ENCODE measurements around the gene DEFB128. TPM values are rescaled to one million over a fixed set of nuclear protein-coding genes. Genes with fewer than 3 reads are reported as not detected.
"Not testable (repeated sequence)": the region's sequence is repeated elsewhere in the genome, so short reads cannot be mapped to it uniquely, and the experiment has no call there.

DEFB128 gene
- total RNA-seq (2014; rRNA removed; shearing (Covaris generic); ENCODE audit: low replicate concordance), result not detected in 2 replicates

DNA sequence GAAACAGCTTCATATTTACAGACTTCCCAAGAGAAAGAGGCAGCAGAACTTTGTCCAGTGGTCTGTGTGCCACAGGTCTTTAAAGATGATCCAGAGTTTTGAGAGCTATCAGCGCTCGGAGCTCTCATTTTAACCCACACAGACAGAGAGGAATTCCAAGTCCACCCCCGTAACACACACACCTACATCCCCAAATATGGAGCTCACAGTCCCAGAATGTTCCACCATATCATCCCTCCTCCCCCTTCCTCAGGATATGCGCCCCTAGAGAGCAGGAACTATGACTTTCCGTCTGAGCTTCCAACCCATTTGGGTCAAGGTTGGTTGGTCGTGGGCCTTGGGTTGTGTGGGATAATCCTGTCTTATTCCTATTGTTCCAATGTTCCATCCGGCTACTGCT, at the start of gene DEFB128:
Gene DEFB128 (minus strand): TSS at position 101 of the 400 bp plus-strand sequence. CDS start 88 bp downstream, at position 13.
- Histone ChIP-seq H3K4me3 (no peak within 1 kb of the TSS), H3K36me3 (no peaks in the 10 kb centered on the region), H3K9me3 (no peaks in the 10 kb centered on the region; the same call in 1 of the 2 replicates), H3K27me3 (no peaks in the 10 kb centered on the region)
- DNase-seq, result no peak

DNA sequence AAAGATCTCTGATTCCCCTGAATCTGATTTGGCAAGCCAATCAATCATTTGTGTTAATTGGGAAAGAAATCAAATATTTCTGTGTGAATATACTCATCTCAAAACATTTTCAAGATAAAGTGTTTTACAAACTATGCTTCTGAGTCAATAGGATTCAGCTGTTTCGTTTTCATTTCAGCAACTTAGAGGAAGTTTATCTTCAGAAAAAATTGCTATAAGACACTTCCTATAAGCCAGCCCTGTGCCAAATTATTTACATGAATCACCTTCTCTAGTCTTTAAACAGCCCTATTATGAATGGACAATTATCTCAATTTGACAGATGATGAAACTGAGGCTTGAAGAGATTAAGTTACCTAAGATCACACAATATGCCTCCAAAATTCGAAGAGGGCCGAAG, 48.4 kb upstream of the DEFB128 start:
- no peak for DNase-seq
- no peaks in the 10 kb centered on the region for H3K36me3 ChIP-seq
- no peaks in the 10 kb centered on the region for H3K9me3 ChIP-seq
- no peaks in the 10 kb centered on the region for H3K27me3 ChIP-seq
- H3K4me3 ChIP-seq, result no peak overlapping the region

DNA sequence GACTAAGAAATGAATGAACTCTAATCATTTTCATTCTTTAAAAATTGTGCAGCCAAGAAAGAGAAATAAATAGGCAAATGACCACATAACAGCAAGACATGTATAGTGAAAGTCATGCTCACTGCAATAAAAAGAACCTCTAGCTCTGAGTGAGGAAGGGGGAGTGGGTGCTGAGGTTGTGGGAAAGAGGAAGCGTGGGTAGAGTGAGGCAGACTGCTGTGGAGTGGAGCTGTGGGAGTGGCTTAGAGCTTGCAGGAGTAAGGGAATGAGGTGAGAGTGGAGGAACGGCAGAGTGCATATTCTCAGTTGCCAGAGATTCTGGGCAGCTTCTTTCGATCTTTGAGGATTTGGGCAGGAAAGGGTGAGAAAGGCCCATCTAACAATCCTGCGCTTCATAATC, 48.0 kb upstream of the DEFB128 start:
- no peaks in the 10 kb centered on the region for H3K9me3 ChIP-seq
- H3K36me3 ChIP-seq, result no peaks in the 10 kb centered on the region
- H3K4me3 ChIP-seq, result no peak overlapping the region
- no peak for DNase-seq
- no peaks in the 10 kb centered on the region for H3K27me3 ChIP-seq

DNA sequence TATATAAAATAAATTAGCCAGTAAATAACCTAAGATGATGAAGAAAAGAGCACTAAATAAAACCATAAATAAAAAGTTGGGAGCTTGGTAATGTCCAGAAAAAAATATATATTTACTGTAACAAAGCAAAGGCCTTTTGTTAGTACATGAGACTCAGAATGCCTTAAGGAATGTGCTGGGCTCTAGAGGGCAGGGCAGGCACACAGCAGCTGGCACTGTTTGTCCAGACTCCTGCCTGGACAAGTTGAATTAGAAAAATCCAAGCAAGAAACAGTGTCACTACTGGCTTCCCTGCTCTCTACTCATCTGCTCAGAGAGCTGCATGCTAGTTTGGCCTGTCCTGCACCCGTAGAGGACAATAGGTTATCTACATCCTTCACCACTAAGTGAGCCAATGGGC, 46.4 kb upstream of the DEFB128 start:
- no peaks in the 10 kb centered on the region for H3K27me3 ChIP-seq
- no peak overlapping the region for H3K4me3 ChIP-seq
- no peaks in the 10 kb centered on the region for H3K9me3 ChIP-seq
- H3K36me3 ChIP-seq, result no peaks in the 10 kb centered on the region
- no peak for DNase-seq

DNA sequence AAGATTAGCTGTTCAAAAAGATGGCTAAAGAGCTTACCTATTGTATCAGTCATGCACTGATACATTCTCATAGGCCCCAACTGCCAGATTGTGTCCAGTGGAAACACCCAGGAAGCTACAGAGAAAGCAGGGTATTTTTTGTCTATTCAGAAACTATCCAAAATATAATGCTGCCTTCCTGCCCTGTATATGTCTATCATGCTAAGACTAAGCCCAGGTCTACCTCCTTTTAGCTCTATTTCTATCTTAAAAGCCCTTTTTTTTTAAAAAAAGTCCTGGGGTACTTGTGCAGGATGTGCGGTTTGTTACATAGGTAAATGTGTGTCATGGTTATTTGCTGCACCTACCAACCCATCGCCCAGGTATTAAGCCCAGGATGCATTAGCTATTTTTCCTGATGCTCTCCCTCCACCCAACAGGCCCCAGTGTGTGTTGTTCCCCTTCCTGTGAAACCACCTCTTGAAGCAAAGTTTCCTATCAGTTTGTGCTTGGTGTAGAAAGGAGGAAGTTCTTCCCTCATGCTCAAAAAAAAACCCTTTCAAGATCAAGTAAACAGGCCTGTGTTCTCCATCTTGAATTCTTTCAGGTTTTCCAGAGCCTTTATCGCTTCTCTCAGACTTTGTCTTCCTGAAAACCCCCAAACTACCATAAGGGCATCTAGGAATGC, 38.1 kb upstream of the DEFB128 start:
- H3K27me3 ChIP-seq, result no peaks in the 10 kb centered on the region
- H3K4me3 ChIP-seq, result no peak overlapping the region
- DNase-seq, result no peak
- no peaks in the 10 kb centered on the region for H3K36me3 ChIP-seq
- no peaks in the 10 kb centered on the region for H3K9me3 ChIP-seq

DNA sequence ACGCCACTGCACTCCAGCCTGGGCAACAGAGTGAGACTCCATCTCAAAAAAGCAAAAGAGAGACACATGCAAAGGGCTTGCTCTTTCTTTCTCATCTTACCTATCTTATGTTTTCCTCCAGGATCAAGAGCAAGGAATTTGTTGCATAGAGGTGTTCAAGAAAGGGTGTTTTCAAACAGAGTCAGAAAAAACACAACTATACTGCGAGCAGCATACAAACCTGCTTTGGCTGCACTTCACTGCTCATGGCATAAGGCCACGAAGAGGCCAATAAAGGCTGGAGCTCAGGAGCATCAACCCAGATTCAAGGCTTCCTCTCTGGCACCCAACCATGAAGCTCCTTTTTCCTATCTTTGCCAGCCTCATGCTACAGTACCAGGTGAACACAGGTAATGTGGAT, 37.4 kb upstream of the DEFB128 start, which contains the start of gene DEFB129:
Gene DEFB129 (plus strand): TSS at position 301 of the 400 bp plus-strand sequence. CDS start 31 bp downstream, at position 332.
- no peaks in the 10 kb centered on the region for H3K36me3 ChIP-seq
- no peaks in the 10 kb centered on the region for H3K9me3 ChIP-seq
- H3K27me3 ChIP-seq, result no peaks in the 10 kb centered on the region
- no peak within 1 kb of the TSS for H3K4me3 ChIP-seq
- no peak for DNase-seq

DNA sequence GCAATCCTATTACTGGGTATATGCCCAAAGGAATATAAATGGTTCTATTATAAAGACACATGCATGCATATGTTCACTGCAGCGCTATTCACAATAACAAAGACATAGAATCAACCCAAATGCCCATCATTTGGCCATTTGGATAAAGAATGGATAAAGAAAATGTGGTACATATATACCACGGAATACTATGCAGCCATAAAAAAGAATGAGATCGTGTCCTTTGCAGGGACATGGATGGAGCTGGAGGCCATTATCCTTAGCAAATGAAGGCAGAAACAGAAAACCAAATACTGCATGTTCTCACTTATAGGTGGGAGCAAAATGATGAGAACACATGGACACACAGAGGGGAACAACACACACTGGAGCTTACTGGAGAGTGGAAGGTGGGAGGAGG, 36.4 kb upstream of the DEFB128 start:
- not testable (repeated sequence) for H3K4me3 ChIP-seq, H3K36me3 ChIP-seq, H3K27me3 ChIP-seq, DNase-seq, H3K9me3 ChIP-seq

DNA sequence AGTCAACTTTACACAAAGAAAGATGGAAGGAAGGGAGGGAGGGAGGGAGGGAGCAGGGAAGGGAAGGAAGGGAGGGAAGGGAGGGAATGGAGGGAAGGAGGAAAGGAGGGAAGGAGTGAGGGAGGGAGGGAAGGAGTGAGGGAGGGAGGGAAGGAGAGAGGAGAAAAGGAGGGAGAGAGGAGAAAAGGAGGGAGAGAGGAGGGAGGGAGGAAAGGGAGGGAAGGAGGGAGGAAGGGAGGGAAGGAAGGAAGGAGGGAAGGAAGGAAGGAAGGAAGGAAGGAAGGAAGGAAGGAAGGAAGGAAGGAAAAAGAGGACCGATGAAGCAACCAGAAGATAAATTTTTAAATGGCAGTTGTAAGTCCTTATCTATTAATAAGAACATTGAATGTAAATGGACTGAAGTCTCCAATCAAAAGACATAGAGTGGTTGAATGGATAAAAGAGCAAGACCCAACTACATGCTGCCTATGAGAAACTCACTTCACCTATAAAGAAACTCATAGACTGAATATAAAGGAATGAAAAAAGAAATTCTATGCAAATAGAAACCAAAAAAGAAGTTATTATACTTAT, 31.8 kb upstream of the DEFB128 start:
- H3K36me3 ChIP-seq, result no peaks in the 10 kb centered on the region
- H3K9me3 ChIP-seq, result no peaks in the 10 kb centered on the region
- H3K4me3 ChIP-seq, result no peak overlapping the region
- H3K27me3 ChIP-seq, result no peaks in the 10 kb centered on the region
- DNase-seq, result no peak

DNA sequence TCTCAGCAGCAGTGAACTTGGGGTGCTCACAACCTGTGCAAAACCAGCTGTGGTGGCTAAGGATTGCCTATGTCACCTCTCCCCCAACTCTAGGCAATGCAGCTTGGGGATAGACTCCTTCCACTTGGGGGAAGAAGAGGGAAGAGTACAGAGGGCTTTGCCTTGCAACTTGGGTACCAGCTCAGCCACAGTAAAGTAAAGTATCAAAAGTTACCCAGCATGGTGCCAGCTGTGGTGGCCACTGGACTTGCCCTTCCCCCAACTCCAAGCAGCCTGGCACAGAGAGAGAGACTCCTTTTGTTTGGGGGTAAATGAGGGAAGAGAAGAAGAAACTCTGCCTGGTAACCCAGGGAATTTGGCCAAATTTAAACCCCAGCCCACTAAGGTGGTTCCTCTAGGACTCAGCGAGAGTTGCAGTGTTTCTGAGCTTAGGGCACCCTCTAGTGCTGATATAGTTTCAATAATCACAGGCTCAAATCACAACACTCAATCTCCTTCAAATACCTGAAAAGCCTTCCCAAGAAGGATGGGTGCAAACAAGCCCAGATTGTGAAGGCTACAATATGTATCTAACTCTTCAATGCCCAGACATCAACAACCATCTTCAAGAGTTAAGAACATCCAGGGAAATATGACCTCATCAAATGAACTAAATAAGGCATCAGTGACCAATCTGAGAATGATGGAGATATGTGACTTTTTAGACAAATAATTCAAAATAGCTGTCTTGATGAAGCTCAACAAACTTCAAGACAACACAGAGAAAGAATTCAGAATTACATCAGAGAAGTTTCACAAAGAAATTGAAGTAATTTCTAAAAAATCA, 30.0 kb upstream of the DEFB128 start:
- Histone ChIP-seq H3K4me3 (no peak overlapping the region), H3K9me3 (no peaks in the 10 kb centered on the region), H3K36me3 (no peaks in the 10 kb centered on the region), H3K27me3 (no peaks in the 10 kb centered on the region)
- no peak for DNase-seq

DNA sequence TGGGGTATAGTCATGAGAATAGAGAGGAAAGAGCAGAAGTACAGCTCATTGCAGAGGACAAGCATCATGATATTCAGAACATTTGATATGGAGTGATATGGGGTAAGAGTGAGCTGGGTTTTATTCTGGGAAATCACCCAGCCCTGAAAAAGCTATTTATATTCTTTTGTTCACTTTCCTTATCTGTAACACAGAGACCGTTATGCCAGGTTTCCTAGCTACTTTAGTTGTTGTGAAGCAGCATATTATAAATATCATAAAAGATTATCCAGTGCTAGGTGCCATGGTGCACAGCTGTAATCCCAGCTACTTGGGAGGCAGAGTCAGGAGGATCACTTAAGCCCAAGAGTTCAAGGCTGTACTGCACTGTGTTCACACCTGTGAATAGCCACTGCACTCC, 27.8 kb upstream of the DEFB128 start:
- DNase-seq, result no peak
- no peak overlapping the region for H3K4me3 ChIP-seq
- H3K36me3 ChIP-seq, result no peaks in the 10 kb centered on the region
- no peaks in the 10 kb centered on the region for H3K9me3 ChIP-seq
- no peaks in the 10 kb centered on the region for H3K27me3 ChIP-seq

DNA sequence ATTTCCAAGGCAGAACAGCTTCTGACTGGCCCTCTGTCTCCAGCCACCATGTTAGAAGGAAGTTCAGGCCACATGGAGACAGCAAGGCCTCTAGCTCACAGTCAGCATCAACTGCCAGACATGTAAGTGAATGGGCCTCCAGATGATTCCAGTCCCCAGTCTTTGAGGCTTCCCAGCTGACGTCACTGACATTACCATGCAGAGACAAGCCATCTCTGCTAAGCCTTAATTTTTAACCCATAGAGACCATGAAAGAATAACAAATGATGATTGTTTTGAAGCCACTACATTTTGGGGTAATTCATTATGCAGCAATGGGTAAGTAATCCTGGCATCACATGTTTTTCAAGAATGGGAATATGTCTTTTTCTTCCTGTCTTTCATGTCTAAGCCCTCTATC, 26.3 kb upstream of the DEFB128 start:
- H3K4me3 ChIP-seq, result no peak overlapping the region
- no peak for DNase-seq
- H3K36me3 ChIP-seq, result no peaks in the 10 kb centered on the region
- H3K9me3 ChIP-seq, result no peaks in the 10 kb centered on the region
- H3K27me3 ChIP-seq, result no peaks in the 10 kb centered on the region

DNA sequence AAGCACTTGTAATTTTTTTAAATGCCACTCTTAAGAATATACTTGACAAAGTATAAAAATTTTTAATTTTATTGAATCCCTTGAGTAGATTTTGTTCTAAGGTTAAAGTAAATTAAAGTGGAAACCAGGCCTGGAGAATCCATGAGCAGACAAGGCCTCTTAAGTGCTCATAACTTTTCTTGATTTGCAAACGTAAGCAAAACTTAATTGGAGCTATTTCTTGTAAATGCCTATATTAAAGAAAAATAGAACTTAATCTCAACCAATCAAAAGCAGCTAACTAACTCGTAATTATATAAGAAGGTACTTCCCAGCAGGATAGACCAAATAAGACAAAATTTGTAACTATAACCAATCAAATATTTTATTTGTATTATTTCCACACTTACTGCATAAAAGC, 24.9 kb upstream of the DEFB128 start:
- Histone ChIP-seq H3K36me3 (no peaks in the 10 kb centered on the region), H3K9me3 (no peaks in the 10 kb centered on the region), H3K4me3 (no peak overlapping the region), H3K27me3 (no peaks in the 10 kb centered on the region)
- no peak for DNase-seq

DNA sequence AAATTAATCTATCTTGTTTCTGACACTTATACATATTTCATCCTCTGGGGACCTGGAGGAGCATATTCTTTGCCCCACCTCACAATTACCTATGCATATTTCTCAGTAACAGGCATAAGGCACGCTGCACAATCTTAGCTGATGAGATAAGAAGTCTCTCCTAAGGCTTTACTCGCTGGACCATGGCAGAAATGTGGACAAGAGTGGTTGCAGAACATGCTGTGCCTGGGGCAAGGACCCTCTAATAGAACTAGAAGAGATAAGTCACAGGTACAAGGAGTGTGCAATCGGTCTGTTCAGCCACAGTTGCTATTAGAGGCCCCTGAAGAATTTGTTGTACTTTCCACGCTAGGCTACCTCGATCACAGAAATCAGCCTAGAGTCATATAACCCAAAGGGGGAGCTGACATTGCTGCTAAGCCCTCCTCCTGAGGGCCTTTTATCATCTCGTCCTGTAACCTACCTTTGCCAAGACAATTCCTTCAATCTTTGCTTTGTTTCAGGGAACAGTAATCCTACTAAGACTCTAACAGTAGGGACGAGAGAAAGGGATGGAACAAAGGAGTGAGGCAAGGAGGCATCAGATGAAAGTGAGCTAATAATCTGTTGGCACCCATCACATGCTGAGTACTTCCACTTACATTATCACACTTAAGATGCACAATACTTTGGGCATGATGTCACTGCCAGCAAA, 21.4 kb upstream of the DEFB128 start:
- H3K36me3 ChIP-seq, result no peaks in the 10 kb centered on the region

DNA sequence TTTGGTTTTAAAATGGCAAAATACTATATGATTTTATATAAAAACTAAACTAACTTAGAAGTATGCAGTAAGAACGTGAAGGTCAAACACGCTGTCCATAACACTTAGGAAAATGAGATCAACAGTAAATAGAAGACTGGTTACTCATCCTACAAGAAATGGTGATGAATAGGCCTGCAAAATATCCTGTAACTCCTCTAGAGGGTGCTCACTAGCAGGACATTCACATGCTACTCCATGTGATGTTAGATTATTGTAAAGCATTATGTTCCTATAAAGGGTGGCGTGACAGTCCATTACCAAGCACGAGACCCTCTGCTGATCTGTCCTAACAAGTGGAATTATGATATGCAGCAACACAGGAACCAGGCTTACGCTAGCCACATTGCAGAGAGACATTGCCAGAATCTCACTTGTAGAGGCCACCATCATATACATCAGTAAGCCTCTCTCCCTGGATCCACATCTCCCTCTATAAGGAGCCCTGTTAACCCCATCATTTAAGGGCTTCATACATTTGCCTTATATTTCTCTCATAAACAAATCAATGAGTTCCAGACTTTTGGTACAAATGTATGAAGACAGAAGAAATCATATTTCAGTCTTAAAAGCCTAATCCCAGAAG, 19.5 kb upstream of the DEFB128 start:
- Histone ChIP-seq H3K4me3 (no peak overlapping the region), H3K27me3 (no peaks in the 10 kb centered on the region), H3K36me3 (no peaks in the 10 kb centered on the region), H3K9me3 (no peaks in the 10 kb centered on the region)
- DNase-seq, result no peak

More for the DNA sequence above, 21.4 kb upstream of the DEFB128 start:
- no peaks in the 10 kb centered on the region for H3K27me3 ChIP-seq
- no peak for DNase-seq
- no peak overlapping the region for H3K4me3 ChIP-seq
- H3K9me3 ChIP-seq, result no peaks in the 10 kb centered on the region

DNA sequence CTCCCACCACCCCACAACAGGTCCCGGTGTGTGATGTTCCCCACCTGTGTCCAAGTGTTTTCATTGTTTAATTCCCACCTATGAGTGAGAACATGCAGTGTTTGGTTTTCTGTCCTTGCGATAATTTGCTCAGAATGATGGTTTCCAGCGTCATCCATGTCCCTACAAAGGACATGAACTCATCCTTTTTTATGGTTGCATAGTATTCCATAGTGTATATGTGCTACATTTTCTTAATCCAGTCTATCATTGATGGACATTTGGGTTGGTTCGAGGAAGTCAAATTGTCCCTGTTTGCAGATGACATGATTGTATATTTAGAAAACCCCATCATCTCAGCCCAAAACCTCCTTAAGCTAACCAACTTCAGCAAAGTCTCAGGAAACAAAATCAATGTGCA, 14.1 kb upstream of the DEFB128 start:
- not testable (repeated sequence) for H3K36me3 ChIP-seq, DNase-seq, H3K27me3 ChIP-seq, H3K4me3 ChIP-seq, H3K9me3 ChIP-seq

DNA sequence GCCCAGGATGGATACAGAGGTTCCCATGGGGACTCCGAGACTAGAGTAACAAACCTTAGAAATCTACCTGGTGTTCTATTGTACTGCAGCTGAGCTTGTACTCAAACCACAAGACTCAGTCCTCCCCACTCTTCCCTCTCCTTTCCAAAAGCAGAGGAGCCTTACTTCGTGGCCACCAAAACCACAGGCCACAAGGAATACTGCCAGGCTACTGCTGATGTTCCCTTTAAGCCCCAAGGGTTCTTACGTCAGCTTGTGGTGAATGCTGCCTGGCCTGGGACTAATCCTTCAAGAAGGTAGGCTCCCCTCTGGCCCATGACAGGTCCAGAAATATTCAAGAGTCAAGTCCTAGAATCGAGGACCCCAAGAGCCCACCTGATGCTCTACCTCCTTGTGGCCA, 10.5 kb upstream of the DEFB128 start:
- Histone ChIP-seq H3K27me3 (no peaks in the 10 kb centered on the region), H3K36me3 (no peaks in the 10 kb centered on the region), H3K4me3 (no peak overlapping the region), H3K9me3 (no peaks in the 10 kb centered on the region)
- DNase-seq, result no peak

DNA sequence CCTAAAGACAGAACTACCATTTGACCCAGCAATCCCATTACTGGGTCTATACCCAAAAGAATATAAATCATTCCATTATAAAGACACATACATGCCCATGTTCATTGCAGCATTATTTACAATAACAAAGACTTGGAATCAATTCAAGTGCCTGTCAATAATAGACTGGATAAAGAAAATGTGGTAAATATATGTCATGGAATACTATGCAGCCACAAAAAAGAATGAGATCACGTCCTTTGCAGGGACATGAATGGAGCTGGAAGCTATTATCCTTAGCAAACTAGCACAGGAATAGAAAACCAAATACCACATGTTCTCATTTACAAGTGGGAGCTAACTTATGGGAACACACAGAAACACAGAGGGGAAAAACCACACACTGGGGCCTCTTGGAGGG, 8.7 kb upstream of the DEFB128 start:
- no peaks in the 10 kb centered on the region for H3K9me3 ChIP-seq
- no peak for DNase-seq
- H3K36me3 ChIP-seq, result no peaks in the 10 kb centered on the region
- no peaks in the 10 kb centered on the region for H3K27me3 ChIP-seq
- no peak overlapping the region for H3K4me3 ChIP-seq

All from MG63 (cell line).